Measurements from ENCODE around the gene PSD4.

Gene PSD4

DNA sequence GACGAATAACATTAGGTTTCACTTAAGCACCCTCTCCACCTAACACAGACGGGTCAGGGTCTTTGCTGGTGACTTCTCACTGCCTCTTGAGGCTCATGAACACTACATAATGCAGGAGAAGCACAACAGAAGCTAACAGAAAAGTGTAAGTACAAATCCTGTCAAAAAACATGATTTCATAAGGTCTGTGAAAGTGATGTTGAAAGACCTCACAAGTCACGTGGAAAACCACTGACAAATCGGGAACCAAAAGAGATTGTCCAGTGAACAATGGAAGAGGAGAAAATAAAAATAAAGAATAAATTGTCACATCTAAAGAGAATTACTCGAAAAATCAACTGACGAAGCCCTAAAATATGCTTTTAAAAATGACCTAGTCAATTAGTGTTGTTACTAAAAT, 14.0 kb downstream of the PSD4 start:
- no peak for DNase-seq (ENCODE audit: low read depth)
- H3K4me3 ChIP-seq (ENCODE audit: low read depth, low read length), result no peak overlapping the region
- TF ChIP-seq, protein P1, sequence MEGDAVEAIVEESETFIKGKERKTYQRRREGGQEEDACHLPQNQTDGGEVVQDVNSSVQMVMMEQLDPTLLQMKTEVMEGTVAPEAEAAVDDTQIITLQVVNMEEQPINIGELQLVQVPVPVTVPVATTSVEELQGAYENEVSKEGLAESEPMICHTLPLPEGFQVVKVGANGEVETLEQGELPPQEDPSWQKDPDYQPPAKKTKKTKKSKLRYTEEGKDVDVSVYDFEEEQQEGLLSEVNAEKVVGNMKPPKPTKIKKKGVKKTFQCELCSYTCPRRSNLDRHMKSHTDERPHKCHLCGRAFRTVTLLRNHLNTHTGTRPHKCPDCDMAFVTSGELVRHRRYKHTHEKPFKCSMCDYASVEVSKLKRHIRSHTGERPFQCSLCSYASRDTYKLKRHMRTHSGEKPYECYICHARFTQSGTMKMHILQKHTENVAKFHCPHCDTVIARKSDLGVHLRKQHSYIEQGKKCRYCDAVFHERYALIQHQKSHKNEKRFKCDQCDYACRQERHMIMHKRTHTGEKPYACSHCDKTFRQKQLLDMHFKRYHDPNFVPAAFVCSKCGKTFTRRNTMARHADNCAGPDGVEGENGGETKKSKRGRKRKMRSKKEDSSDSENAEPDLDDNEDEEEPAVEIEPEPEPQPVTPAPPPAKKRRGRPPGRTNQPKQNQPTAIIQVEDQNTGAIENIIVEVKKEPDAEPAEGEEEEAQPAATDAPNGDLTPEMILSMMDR (conservative IDR thresholded peaks at IDR 0.05; ENCODE audit: low read depth, low read length), result no peak

GRCh38 chr2:113190871-113191270, 17.1 kb downstream of the PSD4 start:
- no peak for DNase-seq (ENCODE audit: low read depth)
- TF ChIP-seq, protein P1 (conservative IDR thresholded peaks at IDR 0.05; ENCODE audit: low read depth, low read length), result no peak
- no peak overlapping the region for H3K4me3 ChIP-seq (ENCODE audit: low read depth, low read length)

DNA sequence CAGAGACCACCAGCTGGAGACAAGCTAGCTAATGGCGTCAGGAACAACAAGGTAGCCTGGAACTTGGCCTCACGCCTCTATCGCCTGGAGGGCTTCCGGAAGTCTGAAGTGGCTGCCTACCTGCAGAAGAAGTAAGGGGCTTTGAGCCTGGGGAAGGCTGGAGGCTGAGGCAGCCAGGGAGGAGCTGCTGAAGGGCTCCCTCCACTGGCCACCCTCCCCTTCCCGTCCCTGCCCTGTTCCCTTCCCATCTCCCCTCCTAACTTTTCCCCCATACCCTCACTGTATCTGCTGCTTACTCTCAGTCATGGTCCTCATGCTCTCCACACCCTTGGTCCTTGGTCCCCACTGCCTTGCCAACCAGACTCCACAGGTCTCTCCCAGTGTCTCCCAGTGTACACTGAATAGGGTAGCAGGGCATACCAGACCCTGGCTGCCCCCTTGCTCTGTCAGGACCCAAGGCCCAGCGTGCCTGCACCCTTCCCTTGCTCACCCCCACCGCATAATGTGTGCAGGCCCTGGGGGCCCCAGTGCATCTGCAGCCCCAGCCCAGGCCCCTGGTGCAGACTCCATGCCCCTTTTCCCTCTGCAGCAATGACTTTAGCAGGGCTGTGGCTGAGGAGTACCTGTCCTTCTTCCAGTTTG, 18.8 kb downstream of the PSD4 start:
- TF ChIP-seq, protein P1 (conservative IDR thresholded peaks at IDR 0.05; ENCODE audit: low read depth, low read length), result peak; percentile 44
- no peak overlapping the region for H3K4me3 ChIP-seq (ENCODE audit: low read depth, low read length)
- DNase-seq (ENCODE audit: low read depth), result no peak

DNA sequence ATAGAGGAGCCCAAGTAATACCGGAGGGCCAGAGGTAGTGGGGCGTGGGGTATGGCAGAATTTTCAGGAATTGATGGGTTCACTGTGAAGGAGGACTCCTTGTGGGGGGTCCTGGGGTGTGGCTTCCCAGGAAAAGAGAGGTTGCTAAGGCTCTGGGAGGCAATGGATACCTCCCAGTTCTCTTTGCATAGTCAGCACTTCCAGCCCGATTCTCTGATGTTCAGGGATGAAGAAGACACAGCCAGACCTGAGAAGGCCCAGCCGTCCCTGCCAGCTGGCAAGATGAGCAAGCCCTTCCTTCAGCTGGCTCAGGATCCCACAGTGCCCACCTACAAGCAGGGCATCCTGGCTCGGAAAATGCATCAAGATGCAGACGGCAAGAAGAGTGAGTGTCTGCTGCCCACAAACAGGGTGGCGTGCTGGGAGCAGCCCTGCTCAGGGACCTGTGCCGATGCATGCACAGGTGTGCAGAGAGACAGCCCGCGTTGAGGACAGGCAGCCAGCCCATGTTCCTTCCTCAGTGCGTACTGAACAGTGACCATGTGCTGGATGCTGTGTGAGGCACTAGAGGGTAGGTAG, 22.2 kb downstream of the PSD4 start:
- no peak overlapping the region for H3K4me3 ChIP-seq (ENCODE audit: low read depth, low read length)
- TF ChIP-seq, protein P1 (conservative IDR thresholded peaks at IDR 0.05; ENCODE audit: low read depth, low read length), result no peak
- no peak for DNase-seq (ENCODE audit: low read depth)

DNA sequence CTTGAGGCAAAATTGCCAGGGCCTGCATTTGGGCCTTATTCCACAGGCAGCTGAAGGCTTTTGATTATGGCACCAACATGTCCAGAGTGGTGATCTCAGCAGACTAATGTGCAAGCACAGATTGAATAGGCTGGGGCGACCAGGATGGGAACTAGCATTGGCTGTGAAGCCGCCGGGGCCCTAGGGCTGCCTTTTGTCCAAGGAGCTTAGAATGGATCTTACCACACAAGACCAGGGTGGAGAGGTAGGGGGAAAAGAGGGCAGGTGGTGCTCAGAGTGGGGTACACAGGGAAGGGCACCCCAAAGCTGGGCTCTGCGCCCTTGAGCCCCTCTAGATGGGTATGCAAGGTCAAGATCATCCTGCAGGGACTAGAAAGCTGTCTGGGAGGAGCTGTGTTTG, 23.1 kb downstream of the PSD4 start:
- TF ChIP-seq, protein P1 (conservative IDR thresholded peaks at IDR 0.05; ENCODE audit: low read depth, low read length), result no peak
- no peak overlapping the region for H3K4me3 ChIP-seq (ENCODE audit: low read depth, low read length)

DNA sequence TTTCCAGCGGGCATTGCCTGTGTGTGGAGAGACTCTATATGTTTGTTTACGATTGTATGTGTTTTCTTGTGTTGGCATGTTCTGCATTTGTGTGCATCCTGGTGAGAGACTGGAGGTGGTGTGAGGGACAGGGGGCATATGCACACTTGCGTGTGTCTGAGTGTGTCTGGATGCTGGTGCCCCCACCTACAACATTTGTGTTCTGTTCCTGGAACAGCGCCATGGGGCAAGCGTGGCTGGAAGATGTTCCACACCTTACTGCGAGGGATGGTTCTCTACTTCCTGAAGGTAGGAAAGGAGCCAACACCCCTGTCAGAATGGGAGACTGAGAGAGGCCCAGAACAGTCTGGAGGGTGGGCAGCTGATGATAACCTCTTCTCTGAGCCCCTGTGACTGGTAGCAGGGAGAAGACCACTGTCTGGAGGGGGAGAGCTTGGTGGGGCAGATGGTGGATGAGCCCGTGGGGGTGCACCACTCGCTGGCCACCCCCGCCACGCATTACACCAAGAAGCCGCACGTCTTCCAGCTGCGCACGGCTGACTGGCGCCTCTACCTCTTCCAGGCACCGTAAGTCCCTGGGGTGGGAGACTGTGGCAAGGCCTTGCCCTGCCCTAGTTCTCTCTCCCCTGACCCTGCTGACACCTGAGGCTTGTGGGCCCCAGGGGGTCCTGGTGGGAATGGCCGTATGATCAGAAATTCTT, 23.7 kb downstream of the PSD4 start:
- DNase-seq (ENCODE audit: low read depth), result no peak
- H3K4me3 ChIP-seq (ENCODE audit: low read depth, low read length), result no peak overlapping the region
- TF ChIP-seq, protein P1 (conservative IDR thresholded peaks at IDR 0.05; ENCODE audit: low read depth, low read length), result no peak

More for the DNA sequence above, 23.1 kb downstream of the PSD4 start:
- no peak for DNase-seq (ENCODE audit: low read depth)

Data from choroid plexus epithelial cell (primary cell).